NCI-H1694 (cell line): Measurements from ENCODE around the gene ADGRB3.
"Not testable (repeated sequence)": the region's sequence is repeated elsewhere in the genome, so short reads cannot be mapped to it uniquely, and the experiment has no call there.

Experiments
- DNase-seq: peaks from one replicate; lab custom pipeline; 2025; lab: John Stamatoyannopoulos, UW

ADGRB3 gene

DNA sequence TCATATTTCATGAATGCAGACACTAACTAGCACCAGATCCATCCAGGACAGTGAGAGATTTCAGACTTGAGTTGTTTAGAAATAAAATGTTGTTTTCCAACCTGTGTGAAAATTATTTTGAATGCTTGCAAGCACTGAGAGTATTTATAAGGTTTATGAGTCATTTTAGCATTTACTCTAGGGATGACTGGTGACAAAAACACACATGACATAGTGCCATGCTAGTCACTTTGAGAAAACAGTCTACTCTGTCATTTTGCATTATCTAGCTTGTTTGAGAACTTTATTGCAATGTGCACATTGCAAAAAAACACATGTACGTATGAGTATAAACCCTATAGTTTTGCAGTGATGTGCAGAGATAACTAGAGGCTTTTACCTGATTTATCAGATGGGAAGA, 705.1 kb downstream of the ADGRB3 start:
- no peak for DNase-seq

DNA sequence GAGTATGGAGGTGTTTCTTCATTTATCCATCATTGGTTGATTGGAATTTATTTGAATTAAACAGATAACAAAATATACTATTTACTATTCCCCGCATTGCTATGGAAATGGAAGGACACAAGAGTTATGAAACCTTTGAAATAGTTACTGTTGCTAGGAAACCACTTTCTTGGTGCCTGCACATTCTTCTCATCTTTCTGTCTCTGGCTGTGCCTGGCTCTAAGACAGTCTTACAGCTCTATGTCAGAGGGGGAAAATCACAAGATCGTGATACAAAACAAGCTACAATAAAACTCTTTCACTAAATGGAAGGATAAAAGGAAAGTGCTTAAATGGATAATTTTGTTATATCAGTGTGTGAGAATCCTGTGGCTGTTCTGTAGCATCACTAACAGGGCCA, 708.8 kb downstream of the ADGRB3 start:
- DNase-seq, result no peak

DNA sequence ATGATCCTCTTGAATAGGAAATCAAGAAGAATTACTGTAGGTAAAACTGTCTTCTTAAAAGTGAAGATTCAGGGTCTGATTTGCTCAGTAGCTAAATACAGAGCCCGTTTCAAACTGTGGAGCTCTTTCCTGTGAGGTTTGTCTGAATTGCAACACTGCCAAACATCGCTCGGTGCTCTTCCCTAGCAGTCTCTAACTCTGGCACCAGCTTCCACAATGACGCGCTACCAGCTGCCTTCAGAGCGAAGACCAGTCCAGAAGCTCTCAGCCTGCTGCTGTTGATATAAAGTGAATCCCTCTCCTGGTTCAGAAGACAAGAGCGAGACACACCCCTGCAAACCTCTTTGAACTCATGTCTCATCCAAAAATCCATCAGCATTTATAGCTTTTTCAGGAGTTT, 714.7 kb downstream of the ADGRB3 start:
- peak; percentile 69 for DNase-seq

DNA sequence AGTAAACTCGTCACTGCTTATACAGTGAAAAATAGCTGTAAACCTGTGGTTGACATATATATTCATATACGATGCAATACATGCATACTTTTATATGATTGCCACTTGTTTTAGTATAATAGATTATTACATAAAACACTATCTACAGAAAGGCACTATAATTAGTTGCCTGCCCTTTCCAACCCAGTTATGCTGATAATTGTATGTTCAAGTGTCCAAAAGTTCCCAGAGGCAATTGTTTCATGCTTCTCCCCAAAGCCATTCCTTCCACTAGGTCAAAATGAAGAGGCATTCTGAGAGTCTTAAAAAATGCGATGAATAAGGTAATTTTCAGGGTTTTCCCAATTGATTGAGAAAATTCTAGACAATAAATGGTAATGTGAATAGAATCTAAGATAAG, 727.1 kb downstream of the ADGRB3 start:
- DNase-seq, result no peak

DNA sequence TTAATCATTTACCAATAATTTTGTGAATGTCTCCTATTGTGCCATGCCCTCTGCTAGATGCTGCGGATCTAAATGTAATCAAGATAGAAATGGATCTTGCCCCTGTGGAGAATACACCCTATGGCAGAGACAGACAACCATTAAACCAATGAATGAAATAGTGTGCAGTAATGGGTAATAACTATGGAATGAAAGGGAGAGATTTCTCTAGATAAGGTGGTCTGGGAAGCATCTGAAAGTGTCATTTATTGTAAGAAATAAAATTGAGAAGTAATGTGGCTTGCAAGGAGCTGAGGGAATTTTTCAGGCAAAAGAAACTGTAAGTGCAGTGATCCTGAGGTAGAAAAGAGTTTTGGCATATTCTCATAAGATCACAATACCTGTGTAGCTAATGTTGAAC, 731.7 kb downstream of the ADGRB3 start:
- DNase-seq, result no peak

DNA sequence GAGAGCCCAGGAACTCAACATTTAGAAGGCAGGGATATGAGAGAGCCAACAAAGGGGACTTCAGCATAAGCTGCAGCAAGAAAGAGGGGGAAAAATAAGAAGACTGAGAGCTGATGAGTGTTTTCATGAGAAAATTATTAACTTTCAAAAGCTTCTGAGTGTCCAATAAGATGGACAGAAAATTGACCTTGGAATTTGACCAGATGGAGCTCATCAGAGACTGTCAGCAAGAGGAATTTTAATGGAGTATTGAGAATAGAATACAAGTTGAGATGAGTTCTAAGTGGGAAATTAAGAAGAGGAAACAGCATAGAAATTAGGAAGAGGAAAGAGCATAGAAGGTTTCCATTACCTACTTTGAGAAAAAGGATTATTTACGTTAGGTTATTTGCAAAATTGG, 733.5 kb downstream of the ADGRB3 start:
- no peak for DNase-seq

DNA sequence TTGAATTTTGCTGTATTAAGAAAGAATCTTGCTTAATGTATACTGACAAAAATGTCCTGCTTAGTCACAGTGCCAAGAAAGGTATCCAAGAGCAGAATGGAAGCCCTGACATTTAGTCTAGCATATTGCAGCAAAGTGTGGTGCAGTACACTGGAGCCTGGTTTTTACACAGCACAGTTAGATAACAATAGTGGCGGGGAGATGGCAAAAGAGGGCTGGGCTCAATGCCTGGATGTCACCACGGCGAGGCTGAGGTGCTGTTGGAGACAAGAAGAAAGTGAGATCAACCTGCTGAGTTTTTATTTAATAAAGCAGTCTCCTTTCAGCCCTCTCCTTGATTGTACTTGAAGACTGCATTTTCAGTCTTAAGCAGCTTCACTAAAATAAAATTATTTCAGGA, 735.7 kb downstream of the ADGRB3 start:
- no peak for DNase-seq

DNA sequence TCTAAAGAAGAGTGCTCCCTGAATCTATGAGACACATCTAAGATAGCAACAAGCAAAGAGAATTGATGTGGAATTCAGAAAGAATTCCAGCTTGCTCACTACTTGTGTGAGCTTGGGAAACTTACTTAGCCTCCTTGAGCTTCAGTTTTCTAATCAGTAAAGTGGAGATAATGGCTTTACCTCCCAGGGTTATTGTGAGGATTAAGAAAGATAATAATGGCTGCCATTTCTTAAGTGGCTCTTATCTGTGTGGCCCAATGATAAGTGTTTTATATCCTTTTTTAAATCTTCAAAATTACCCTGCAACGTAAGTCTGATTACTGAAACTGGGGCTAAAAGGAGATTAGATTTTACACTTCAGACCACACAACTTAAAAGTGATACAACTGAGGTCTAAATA, 743.2 kb downstream of the ADGRB3 start:
- DNase-seq, result no peak

DNA sequence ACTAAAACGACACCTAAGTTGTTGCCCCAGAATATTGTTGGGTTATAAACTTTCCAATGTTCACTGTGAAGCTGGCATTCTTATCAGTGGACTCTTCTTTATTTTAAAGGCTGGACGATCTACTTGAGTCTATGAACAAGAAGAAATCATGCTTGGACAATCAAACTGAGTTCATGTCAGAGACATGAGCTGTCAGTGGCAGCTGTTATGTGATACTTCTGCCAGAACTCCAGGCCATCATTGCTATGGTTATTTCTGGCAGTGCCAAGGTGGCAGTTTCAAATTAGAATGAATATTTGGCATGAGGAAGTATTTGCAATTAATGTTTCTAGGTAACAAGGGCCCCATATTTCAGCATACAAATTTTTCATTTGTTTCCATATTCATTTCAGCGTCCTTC, 744.4 kb downstream of the ADGRB3 start:
- no peak for DNase-seq

DNA sequence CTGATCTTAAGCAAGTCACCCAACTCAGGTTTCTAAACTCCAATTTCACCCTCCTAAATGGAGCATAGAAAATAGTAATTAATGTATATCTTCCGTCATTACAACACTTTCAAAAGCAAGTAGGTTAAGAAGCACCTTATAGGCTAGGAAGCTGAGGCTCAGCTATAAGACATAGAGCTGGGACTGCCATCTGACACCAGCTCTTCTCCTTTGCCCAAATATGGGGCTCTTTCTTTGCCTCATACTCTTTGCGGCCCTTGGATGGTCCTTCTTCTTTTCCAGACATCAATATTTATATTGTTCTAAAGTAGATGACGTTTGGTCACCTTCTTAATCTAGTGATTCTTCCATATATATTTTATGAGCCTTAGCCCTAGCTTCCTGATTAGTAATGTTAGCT, 748.5 kb downstream of the ADGRB3 start:
- DNase-seq, result no peak

DNA sequence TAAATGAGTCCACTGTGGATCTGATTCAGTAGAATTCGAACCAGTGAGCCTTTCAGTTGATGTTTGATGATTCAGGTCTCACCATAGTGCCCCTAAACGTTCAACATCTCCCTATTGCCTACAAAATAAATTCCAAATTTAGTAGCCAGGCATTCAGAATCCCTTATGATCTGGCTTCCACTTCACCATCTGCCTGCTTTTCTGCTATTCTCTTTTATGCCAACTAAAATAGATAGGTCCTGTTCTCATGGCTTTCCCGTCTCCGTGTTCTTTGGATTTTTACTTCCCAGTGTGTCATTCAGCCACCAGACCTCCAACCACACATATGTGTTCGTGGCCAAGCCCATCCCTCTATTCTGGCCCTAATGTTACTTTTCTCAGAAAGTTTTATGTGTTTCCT, 751.3 kb downstream of the ADGRB3 start:
- no peak for DNase-seq

DNA sequence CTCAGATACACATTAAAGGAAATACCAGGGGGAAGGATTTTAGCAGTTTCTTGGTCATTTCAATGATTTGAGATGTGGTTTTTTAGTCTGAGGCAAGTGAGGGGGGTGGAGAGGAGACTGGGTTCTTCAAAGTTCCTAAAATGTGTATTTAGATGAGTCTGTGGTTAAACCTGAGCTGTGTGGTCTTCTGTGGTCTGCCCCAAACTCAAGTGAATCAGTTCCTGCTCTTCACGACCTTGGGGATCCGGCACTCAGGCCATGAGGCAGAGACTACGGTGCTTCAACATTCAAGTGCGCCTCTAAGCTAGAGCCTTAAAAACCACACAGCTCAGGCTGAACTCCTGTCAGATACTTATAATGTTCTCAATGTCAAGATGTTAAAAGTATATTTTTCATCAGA, 755.0 kb downstream of the ADGRB3 start:
- DNase-seq, result no peak

DNA sequence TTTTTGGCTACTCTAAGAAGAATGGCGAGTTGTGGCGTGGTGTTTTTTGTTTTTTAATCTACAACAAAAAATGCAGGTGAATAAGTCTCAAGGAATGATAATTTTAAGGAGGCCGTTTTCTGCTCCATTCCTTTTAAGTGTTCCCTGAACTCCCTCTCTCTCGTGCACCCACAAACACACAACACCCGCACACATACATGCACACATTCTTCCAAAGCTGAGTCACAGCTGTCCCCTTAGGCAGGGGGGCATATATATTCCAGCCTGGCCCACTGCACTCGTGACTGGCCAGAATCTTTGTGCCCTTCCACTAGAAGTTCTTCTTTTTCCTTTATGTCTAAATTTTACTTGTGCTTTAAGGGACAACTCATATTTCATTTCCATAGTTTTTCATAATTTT, 756.0 kb downstream of the ADGRB3 start:
- DNase-seq, result no peak

DNA sequence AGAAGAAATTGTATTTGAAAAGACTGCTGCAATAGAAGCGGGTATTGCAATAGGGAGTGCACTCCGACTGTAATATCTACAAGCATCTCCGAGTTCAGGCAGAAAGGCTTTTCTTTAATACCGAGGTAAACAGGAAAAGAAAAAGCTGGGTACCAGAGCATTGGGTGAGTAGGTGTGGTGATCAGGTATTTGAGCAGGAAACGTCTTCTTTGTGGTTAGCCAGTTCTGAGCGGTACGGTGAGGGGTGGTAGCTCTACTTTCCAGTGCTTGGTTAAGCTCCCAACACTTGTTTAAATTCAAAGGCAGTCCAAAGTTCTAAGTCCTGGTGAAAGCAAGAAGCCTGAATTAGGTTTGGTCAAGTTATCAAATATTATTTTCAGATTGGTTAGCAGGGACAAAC, 757.7 kb downstream of the ADGRB3 start:
- DNase-seq, result no peak

DNA sequence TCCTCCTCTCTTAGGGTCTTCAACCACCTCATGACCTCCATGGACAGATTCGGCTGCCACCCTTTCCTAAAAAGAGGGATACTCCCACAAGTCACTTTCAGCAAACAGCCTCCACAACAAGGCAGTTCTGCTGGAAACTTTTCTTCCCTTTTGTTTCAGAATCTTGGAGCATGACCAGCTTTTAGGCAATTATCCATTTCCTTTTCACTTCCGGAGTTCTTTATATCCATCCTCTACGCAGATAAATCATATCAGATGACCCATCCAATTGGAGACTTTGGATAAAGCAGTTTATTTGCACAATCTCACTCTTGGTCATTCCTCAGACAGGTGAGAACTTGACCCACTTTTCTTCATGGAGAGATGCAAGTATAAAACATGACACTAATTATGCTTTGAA, 763.2 kb downstream of the ADGRB3 start:
- DNase-seq, result no peak

DNA sequence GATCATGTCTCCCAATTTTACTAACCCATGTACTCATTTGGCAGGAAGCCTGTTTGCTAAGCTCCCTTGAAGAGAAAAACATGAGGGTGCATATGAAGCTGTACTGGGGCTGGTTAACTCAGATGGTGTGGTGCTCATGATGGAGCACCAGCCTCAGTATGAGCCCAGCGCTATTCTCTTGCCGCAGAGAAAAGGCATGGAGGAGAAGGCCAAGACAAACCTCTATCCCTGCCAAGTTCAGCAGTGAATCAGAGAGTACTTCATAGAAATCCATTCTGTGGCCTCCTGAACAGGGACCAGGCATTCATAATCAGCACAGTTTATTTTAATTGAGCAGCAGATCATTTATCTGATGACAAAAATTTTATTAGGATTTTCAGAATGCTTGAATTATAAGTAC, 763.6 kb downstream of the ADGRB3 start:
- DNase-seq, result no peak

DNA sequence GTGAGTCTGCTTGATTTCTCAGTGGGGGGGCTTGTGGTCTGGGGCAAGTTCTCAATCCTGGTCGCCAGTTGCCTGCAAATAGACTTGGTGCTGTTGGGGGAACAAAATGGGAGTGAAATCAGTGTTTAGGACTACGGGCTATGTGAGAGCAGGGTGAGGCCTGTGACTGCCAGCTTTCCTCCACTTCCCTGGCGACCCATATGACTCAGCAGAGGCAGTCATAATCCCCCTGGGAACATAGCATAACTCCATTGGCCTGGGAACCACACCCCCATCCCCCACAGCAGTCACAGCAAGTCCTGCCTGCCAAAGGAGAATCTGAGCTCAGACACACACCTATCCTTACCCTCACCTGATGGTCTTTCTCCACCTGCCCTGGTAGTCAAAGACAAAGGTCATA, 773.8 kb downstream of the ADGRB3 start:
- DNase-seq, result no peak

DNA sequence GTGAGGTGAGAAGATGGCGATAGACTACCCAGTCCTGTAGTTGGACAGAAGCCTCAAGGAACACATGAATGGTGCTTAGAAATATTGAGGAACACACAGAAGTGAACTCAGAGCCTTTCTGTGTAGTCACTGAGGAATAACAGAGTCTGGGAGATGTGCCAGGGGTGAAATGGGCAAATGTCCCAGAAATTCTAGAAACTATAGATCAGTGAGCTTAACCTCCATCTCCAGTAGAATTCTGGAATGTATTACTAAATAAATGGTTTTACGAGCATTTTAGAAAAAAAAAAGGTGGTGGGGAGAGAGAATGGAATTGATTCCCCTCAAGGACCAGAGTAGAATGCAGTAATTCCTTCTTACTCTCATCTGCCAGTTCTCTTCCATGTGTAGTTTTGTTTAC, 781.7 kb downstream of the ADGRB3 start:
- peak; percentile 80 for DNase-seq

DNA sequence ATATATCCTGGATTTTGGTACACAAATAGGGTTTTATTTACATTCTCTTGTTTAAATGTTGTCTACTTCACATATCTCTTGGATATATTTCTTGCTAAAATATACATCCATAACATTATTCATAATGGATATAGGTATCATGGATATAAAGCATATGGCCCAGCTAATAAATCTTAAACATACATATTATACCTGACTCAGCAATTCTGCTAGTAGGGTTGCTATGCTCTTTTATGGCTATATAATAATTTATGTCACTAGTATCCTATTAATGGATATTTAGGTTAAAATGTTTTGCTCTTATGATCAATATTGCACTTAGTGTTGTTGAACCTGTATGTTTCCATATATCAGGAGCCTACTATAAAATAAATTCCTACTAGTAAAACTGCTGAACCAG, 786.2 kb downstream of the ADGRB3 start:
- DNase-seq, result no peak

DNA sequence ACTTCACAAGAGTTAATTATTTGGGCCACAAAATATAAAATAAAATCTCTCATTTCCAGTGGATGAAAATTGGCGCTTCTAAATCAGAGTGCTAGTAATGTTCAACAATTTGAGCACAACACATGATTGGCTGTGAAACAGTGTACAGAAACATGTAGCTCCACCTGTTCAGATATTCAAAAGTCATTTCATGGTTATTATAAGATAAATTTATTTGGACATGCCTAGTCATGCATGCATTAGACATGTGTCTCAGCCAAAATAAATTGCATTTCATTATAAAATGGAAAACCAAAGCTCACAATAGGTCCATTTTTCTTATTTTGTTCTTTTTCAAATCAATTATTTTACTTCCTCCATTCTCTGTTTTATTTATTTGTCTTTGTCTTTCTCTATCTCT, 786.9 kb downstream of the ADGRB3 start:
- DNase-seq, result peak; percentile 12

DNA sequence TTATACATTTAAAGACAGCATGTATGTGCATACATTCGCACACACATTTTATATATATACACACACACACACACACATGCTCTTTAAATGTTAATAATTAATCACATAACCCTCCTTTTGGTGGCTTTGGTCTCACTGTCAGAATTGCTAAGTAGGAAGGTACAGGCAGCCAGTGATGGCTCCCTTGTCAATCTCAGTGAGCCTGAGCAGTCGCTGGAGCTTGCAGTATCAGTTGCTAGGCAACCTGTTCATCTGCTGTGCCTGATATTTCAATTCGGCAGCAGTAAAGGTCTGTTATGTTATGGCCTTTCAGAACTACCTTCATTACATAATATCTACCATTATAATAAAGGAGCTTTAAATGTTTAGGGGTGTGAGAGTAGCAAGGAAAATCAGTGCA, 787.4 kb downstream of the ADGRB3 start:
- DNase-seq, result peak; percentile 81

DNA sequence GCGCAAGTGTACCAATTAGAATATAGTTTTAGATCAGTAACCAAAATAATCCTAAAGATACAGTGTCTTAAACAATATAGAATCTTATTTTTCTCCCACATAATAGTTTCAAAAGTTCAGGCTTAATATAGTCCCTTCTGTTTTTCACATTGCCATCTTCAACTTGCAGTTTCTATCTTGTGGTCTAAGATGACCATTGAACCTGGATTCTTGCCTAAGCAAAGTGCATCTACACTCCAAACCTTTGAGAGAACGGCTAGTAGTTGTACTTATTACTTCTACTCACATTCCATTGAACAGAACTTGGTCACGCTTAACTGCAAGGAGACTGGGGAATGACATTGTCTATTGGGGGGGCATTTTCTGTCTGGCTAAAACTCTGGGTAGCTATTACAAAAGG, 788.7 kb downstream of the ADGRB3 start:
- no peak for DNase-seq

DNA sequence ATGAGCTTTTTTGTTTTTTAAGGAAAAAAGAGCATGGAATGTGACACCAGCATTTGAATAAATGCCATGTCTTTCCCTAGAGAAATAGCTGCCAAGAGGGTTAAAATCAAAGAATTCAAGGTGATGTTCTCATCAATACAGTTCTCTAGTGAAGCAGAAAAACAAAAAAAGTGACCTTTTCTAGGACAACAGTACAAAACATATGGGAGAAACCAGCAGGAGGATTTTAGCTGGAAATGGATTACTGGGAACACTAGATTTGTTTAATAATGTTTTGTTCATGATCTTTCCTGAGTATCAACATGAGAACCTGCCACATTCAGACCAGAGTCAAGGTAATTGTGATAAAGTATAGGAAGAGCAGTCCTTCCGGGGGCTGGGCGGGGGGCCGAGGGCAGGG, 789.5 kb downstream of the ADGRB3 start:
- DNase-seq, result no peak

DNA sequence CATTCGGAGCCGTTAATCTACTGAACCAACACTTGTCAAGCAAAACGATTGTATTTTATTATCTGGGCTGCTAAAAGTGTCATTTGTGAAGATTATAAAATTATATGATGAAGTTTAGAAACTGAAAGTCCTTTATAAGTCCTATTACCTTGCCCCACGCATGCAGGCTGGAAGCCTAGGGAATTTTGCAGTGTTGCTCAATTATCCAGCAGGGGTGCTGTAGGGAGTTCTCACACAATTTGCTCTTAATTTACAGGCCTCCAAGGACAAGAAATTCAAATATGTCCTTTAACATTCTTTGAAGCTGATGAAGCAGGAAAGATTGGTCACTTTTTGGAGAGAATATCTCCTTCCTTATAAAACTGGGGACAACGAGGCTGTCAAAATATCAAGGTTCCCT, 792.8 kb downstream of the ADGRB3 start:
- no peak for DNase-seq

DNA sequence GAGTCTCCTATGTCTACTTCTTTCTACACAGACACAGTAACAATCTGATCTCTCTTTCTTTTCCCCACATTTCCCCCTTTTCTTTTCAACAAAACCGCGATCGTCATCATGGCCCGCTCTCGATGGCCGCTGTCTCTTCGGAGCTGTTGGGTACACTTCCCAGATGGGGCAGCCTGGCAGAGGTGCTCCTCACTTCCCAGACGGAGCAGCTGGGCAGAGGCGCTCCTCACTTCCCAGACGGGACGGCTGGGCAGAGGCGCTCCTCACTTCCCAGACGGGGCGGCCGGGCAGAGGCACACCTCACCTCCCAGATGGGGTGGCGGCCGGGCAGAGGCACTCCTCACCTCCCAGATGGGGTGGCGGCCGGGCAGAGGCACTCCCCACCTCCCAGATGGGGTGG, 797.1 kb downstream of the ADGRB3 start:
- DNase-seq, result not testable (repeated sequence)
